HepG2 (cell line): ENCODE measurements around the gene ZNF227. TPM values are rescaled to one million over a fixed set of nuclear protein-coding genes. Genes with fewer than 3 reads are reported as not detected.

Experiments
- AGO1 ChIP-seq: fragments of 200-400 bp; formaldehyde crosslinking; IDR thresholded peaks from 2 replicates; pipeline ENCODE4 v1.6.1; 2017; ENCODE audit warnings: mild to moderate bottlenecking, low read depth, low read length, moderate library complexity; ENCODE audit not compliant: poor library complexity, severe bottlenecking
- ATM ChIP-seq: fragments of 450-650 bp; IDR thresholded peaks from 2 replicates; pipeline ENCODE4 v1.7.1; 2017; ENCODE audit warnings: mild to moderate bottlenecking, borderline replicate concordance
- GTF3A ChIP-seq: sonication (generic); formaldehyde crosslinking; conservative IDR thresholded peaks from 2 replicates; pipeline ENCODE4 v1.4.0; 2020; ENCODE audit warnings: mild to moderate bottlenecking, missing genetic modification reagents
- HMG20A ChIP-seq: IDR thresholded peaks from 2 replicates; pipeline ENCODE4 v1.6.1; 2016; ENCODE audit warnings: borderline replicate concordance
- MBNL3 ChIP-seq: fragments of 250-450 bp; sonication (Bioruptor Pico); conservative IDR thresholded peaks from 2 replicates; pipeline ENCODE4 v1.8.0; 2022; ENCODE audit warnings: mild to moderate bottlenecking, inconsistent platforms
- PHF20 ChIP-seq: sonication (generic); formaldehyde crosslinking; IDR thresholded peaks from 2 replicates; pipeline ENCODE4 v1.5.0; 2020; ENCODE audit warnings: mild to moderate bottlenecking, missing genetic modification reagents
- PITX1 ChIP-seq: sonication (generic); formaldehyde crosslinking; IDR thresholded peaks from 2 replicates; pipeline ENCODE4 v1.5.1; 2020; ENCODE audit warnings: mild to moderate bottlenecking, missing genetic modification reagents
- RERE ChIP-seq: IDR thresholded peaks from 2 replicates; pipeline ENCODE4 v1.6.1; 2016; ENCODE audit warnings: low read depth, missing genetic modification reagents, missing compliant biosample characterization
- SIN3A ChIP-seq: IDR thresholded peaks from 2 replicates; pipeline ENCODE4 v1.6.1; 2011; ENCODE audit warnings: low read depth, mild to moderate bottlenecking, control low read depth, low read length, borderline replicate concordance
- SMARCC2 ChIP-seq: fragments of 450-650 bp; IDR thresholded peaks from 2 replicates; pipeline ENCODE4 v1.6.1; 2017; ENCODE audit warnings: antibody characterized with exemption, mild to moderate bottlenecking
- SRSF4 ChIP-seq: fragments of 200-400 bp; formaldehyde crosslinking; IDR thresholded peaks from one replicate; pipeline ENCODE4 v1.6.1; 2018; ENCODE audit warnings: mild to moderate bottlenecking, low read depth, low read length, moderate library complexity; ENCODE audit not compliant: poor library complexity, severe bottlenecking
- YEATS2 ChIP-seq: sonication (generic); formaldehyde crosslinking; IDR thresholded peaks from 2 replicates; pipeline ENCODE4 v1.4.0; 2020; ENCODE audit warnings: missing genetic modification reagents, borderline replicate concordance
- ZNF317 ChIP-seq: sonication (generic); formaldehyde crosslinking; IDR thresholded peaks from 2 replicates; pipeline ENCODE4 v1.5.0; 2020; ENCODE audit warnings: mild to moderate bottlenecking, missing genetic modification reagents
- ZNF382 ChIP-seq: sonication (generic); formaldehyde crosslinking; IDR thresholded peaks from 2 replicates; pipeline ENCODE4 v1.5.0; 2020; ENCODE audit warnings: missing genetic modification reagents, mild to moderate bottlenecking, borderline replicate concordance
- polyA plus RNA-seq, 8 experiments: library from polyadenylated mRNA; depleted of rRNA in 3 of 8; stranded (reverse) in 7 of 8; unstranded in 1 of 8; fragments of >200 nt; fragmentation: Illumina TruSeq in 4 of 8; extraction: Trizol in 4 of 8; gene quantifications; 2 replicates each; pipeline versions ENCODE4 v1.2.1 to v1.2.3, GENCODE V29; 2011 to 2016; ENCODE audit warnings: low read depth in 4 of 8, missing spikeins in 1 of 8, mixed read lengths in 1 of 8; ENCODE audit not compliant: insufficient read depth in 1 of 8
- total RNA-seq, 5 experiments: library from RNA; depleted of rRNA; stranded (reverse); fragments of >200 nt; fragmentation: Illumina TruSeq; extraction: Trizol; gene quantifications; 2 replicates each; pipeline ENCODE4 v1.2.3, GENCODE V29; 2016; ENCODE audit warnings: low read depth in 1 of 5
- TF ChIP-seq, protein P1 (sequence below), 2 experiments: sonication (generic) in 1 of 2; formaldehyde crosslinking in 1 of 2; IDR thresholded peaks; 2 replicates each; pipeline versions ENCODE4 v1.4.0 to v1.6.1; 2016 to 2020; ENCODE audit warnings: borderline replicate concordance in 1 of 2, low read depth in 1 of 2, mild to moderate bottlenecking in 1 of 2, missing genetic modification reagents in 1 of 2
- TF ChIP-seq, protein P2 (sequence below): sonication (generic); formaldehyde crosslinking; conservative IDR thresholded peaks from 2 replicates; pipeline ENCODE4 v1.4.0; 2020; ENCODE audit warnings: missing genetic modification reagents
- TF ChIP-seq, protein P3 (sequence below): sonication (generic); IDR thresholded peaks from 2 replicates; pipeline ENCODE4 v1.6.1; 2016; ENCODE audit warnings: low read depth, borderline replicate concordance

Gene ZNF227
- total and polyA plus RNA-seq, 2 of the 13 experiments (the other 11 are each of a cell fraction or from before 2014, with no cell fraction given) = 3.1 to 16.8 TPM

- 0 out of 2 replicates have a peak, but pooled peaks have one; percentile 22 for TF ChIP-seq RERE (CRISPR knock-in tag)
- peak; percentile 47; the same call in 1 of the 2 replicates for TF ChIP-seq HMG20A (CRISPR knock-in tag)
- TF ChIP-seq SMARCC2 = no peak
- no peak for TF ChIP-seq PHF20 (CRISPR knock-in tag)
- TF ChIP-seq, protein P1, sequence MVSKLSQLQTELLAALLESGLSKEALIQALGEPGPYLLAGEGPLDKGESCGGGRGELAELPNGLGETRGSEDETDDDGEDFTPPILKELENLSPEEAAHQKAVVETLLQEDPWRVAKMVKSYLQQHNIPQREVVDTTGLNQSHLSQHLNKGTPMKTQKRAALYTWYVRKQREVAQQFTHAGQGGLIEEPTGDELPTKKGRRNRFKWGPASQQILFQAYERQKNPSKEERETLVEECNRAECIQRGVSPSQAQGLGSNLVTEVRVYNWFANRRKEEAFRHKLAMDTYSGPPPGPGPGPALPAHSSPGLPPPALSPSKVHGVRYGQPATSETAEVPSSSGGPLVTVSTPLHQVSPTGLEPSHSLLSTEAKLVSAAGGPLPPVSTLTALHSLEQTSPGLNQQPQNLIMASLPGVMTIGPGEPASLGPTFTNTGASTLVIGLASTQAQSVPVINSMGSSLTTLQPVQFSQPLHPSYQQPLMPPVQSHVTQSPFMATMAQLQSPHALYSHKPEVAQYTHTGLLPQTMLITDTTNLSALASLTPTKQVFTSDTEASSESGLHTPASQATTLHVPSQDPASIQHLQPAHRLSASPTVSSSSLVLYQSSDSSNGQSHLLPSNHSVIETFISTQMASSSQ (IDR thresholded peaks at IDR 0.05; ENCODE audit: low read depth) = 0 out of 2 replicates have a peak, but pooled peaks have one; percentile 18
- TF ChIP-seq, protein P1 (CRISPR knock-in tag; IDR thresholded peaks at IDR 0.05; ENCODE audit: borderline replicate concordance) = no peak
- TF ChIP-seq, protein P2, sequence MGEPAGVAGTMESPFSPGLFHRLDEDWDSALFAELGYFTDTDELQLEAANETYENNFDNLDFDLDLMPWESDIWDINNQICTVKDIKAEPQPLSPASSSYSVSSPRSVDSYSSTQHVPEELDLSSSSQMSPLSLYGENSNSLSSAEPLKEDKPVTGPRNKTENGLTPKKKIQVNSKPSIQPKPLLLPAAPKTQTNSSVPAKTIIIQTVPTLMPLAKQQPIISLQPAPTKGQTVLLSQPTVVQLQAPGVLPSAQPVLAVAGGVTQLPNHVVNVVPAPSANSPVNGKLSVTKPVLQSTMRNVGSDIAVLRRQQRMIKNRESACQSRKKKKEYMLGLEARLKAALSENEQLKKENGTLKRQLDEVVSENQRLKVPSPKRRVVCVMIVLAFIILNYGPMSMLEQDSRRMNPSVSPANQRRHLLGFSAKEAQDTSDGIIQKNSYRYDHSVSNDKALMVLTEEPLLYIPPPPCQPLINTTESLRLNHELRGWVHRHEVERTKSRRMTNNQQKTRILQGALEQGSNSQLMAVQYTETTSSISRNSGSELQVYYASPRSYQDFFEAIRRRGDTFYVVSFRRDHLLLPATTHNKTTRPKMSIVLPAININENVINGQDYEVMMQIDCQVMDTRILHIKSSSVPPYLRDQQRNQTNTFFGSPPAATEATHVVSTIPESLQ = no peak
- TF ChIP-seq GTF3A (CRISPR knock-in tag) = no peak
- TF ChIP-seq MBNL3 (CRISPR knock-in tag) = no peak
- no peak for TF ChIP-seq SIN3A
- TF ChIP-seq ZNF382 (CRISPR knock-in tag) = no peak
- TF ChIP-seq PITX1 (CRISPR knock-in tag) = peak; percentile 58; the same call in 1 of the 2 replicates
- TF ChIP-seq YEATS2 (CRISPR knock-in tag) = no peak
- no peak for TF ChIP-seq AGO1
- no peak for TF ChIP-seq ZNF317 (CRISPR knock-in tag)
- no peak for TF ChIP-seq ATM
- TF ChIP-seq, protein P3, sequence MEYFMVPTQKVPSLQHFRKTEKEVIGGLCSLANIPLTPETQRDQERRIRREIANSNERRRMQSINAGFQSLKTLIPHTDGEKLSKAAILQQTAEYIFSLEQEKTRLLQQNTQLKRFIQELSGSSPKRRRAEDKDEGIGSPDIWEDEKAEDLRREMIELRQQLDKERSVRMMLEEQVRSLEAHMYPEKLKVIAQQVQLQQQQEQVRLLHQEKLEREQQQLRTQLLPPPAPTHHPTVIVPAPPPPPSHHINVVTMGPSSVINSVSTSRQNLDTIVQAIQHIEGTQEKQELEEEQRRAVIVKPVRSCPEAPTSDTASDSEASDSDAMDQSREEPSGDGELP = peak; percentile 22; the same call in 1 of the 2 replicates
- TF ChIP-seq SRSF4 = no peak
Measured at GRCh38 chr19:44254496-44254895, 42.2 kb downstream of the ZNF227 start (continued).
